Measurements from ENCODE around the gene TFPI. TPM values are rescaled to one million over a fixed set of nuclear protein-coding genes. Genes with fewer than 3 reads are reported as not detected.
A peak's percentile ranks its signal among the peaks of the same experiment; 100 is the strongest.
"Not testable (repeated sequence)": the region's sequence is repeated elsewhere in the genome, so short reads cannot be mapped to it uniquely, and the experiment has no call there.

Gene TFPI
- total RNA-seq, 1 donor from 2014 or later, result 44.5 TPM

- peak; percentile 64 for DNase-seq
Measured at GRCh38 chr2:187552828-187553681, 1.2 kb downstream of the TFPI start.

DNA sequence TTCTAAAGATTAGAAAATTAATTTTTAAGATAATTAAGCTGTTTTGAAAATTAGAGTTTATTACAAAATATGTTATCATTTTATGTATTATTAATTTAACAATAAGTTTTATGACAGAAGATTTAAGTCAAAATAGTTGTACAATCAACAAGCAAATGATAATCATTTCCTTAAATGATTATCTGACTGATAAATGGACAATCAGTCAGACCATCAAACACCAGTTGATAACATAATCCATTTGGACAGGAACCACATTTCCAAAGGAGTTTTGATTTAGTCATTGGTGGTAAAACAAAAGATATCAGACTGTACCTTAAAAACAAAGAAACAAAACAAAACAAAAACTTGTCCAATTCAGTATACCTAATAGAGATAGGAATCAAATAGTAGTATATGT, 1.9 kb downstream of the TFPI start:
- no peak for DNase-seq

- DNase-seq, result no peak
Measured at GRCh38 chr2:187550857-187551256, 3.4 kb downstream of the TFPI start.

DNA sequence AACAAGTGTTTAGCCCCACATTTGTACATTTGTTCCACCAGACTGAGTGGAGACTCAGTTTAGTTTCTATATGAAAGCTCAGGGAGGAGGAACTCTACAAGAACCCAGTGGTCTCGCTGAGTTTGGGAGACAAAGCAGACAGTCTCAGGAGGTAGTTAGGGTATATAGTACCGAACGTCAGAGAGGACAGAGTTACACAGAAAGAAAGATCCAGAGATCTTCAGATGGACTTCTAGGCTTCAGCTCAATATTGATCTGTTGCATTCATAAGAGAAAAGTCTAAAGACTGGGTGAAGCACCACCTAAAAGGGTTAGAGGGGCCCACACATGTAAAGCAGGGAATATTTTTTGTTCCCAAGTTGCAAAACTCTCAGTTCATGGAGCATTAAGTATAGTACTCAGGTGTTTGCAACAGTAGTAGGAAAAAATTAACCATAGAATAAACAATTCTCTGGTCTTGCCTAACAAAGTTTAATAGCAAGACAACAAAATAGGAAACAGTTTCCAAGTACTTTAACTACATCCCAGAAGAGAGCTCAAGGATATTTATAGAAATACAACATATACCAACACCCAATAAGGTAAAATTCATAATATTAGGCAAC, 4.2 kb downstream of the TFPI start:
- no peak for DNase-seq

GRCh38 chr2:187549193-187549592, 5.0 kb downstream of the TFPI start:
- DNase-seq, result no peak

GRCh38 chr2:187548656-187549055, 5.6 kb downstream of the TFPI start:
- DNase-seq, result peak; percentile 16

GRCh38 chr2:187547353-187547979, 6.8 kb downstream of the TFPI start:
- peak; percentile 80 for DNase-seq

- no peak for DNase-seq
Measured at GRCh38 chr2:187546762-187547333, 7.4 kb downstream of the TFPI start.

DNA sequence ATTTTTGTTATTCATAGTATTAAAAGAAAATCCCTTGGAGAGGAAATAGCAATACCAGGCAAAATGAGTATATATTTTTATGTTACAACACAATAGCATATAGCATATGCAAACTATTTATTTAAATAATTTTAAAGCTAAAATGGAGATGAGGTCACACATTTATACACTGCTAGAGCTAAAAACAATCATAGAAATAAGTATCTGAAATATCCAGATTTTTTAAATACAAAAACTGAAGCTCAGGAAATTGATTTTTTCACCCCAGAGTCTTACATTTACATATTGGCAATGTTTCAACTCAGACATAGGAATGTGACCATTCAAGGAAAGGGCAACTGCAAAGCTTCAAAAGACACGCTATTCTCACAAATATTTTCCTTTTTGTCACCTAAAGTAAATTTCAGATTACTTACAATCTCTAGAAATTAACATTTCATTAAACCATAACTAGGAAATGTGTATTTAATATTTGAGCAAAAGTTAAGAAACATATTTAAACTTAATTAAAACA, 8.9 kb downstream of the TFPI start:
- DNase-seq, result no peak

GRCh38 chr2:187544371-187545080, 9.7 kb downstream of the TFPI start:
- no peak for DNase-seq

GRCh38 chr2:187543488-187543887, 10.7 kb downstream of the TFPI start:
- DNase-seq, result no peak

DNA sequence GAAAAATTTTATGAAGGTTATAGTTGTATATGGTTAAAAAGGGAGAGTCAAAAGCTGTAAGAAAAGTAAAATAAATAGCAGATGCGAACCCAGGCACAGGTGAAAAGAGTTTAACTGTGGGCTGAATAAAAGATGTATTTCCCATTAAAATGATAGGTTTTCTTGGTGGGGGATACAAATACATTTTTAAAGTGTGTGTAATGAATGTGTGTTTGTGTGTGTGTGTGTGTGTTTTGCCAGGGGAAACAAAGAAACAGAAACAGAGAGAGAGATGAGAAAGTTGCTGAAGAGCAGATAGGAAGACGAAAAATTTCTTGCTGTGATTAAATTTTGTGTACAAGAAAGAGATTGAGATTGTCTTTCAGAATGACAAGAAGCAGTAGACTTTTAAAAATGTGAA, 12.1 kb downstream of the TFPI start:
- no peak for DNase-seq

- no peak for DNase-seq
Measured at GRCh38 chr2:187541086-187542085, 12.8 kb downstream of the TFPI start.

DNA sequence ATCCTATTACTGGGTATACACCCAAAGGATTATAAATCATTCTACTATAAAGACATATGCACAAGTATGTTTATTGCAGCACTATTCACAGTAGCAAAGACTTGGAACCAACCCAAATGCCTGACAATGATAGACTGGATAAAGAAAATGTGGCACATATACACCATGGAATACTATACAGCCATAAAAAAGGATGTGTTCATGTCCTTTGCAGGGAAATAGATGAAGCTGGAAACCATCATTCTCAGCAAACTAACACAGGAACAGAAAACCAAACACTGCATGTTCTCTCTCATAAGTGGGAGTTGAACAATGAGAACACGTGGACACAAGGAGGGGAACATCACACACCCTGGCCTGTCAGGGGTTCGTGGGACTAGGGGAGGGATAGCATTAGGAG, 16.0 kb downstream of the TFPI start:
- not testable (repeated sequence) for DNase-seq

GRCh38 chr2:187535381-187535780, 18.9 kb downstream of the TFPI start:
- DNase-seq, result not testable (repeated sequence)

DNA sequence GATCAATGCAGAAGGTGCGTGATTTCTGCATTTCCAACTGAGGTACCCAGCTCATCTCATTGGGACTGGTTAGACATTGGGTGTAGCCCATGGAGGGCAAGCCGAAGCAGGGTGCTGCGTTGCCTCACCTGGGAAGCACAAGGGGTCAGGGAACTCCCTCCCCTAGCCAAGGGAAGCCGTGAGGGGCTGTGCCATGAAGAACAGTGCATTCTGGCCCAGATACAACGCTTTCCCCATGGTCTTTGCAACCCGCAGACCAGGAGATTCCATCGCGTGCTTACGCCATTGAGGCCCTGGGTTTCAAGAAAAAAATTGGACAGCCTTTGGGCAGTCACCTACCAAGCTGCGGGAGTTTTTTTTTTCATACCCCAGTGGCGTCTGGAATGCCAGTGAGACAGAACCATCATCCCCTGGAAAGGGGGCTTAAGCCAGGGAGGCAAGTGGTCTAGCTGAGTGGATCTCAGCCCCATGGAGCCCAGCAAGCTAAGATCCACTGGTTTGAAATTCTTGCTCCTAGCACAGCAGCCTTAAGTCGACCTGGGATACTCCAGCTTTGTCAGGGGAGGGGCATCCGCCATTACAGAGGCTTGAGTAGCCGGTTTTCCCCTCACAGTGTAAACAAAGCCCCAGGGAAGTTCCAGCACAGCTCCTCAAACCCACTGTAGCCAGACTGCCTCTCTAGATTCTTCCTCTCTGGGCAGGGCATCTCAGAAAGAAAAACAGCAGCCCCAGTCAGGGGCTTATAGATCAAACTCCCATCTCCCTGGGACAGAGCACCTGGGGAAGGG, 21.7 kb downstream of the TFPI start:
- DNase-seq, result no peak

- no peak for DNase-seq
Measured at GRCh38 chr2:187529977-187530721, 24.1 kb downstream of the TFPI start.

DNA sequence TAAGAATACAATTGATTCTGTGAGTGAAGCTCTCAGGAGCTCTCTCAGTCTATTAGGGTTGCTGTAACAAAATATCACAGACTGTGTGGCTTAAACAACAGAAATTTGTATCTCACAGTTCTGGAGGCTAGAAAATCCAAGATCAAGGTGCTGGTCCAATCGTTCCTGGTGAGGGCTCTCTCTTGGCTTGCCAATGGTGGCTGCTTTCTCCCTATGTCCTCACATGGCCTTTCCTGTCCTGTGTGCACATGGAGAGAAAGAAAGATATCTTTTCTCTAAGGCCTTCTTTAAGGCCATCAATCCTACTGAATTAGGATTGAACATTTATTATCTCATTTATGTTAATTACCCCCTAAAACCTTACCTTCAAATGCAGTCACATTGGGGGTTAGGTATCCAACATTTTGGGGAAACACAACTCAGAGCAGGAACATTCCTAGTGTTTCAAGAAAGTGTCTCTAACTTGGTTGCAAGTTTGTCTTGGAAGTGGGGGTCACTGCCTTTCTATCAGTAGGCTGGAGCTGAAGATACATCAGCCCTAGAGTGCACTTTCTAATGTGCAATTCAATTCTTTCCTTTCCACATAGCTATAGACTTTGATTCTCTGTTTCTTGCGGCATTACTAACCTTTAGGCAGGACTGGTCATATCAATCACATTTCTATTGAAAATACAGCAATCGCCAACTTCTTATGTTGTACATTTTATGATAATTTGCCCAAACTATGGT, 24.8 kb downstream of the TFPI start:
- DNase-seq, result no peak

- no peak for DNase-seq
Measured at GRCh38 chr2:187528042-187528441, 26.2 kb downstream of the TFPI start.
